Astrocyte of the spinal cord (primary cell): Measurements from ENCODE around the gene ABLIM2.

Experiments
- DNase-seq: peaks from one replicate; pipeline ENCODE4 v3.0.0; 2011; ENCODE audit warnings: low read depth, low spot score
- H3K4me3 ChIP-seq: 2 replicates; pipeline ENCODE4 v1.5.1; 2011; ENCODE audit warnings: low read depth, mild to moderate bottlenecking, low read length, moderate library complexity
- in situ Hi-C: cut with HindIII; loops from 2 replicates; pipeline ENCODE4 v1.10.0; 2017; ENCODE audit warnings: low sequenced_read_pairs
- TF ChIP-seq, protein P1 (sequence below): IDR thresholded peaks from 2 replicates; pipeline ENCODE4 v1.5.1; 2012; ENCODE audit warnings: low read depth, mild to moderate bottlenecking, low read length, inconsistent platforms

ABLIM2 gene

DNA sequence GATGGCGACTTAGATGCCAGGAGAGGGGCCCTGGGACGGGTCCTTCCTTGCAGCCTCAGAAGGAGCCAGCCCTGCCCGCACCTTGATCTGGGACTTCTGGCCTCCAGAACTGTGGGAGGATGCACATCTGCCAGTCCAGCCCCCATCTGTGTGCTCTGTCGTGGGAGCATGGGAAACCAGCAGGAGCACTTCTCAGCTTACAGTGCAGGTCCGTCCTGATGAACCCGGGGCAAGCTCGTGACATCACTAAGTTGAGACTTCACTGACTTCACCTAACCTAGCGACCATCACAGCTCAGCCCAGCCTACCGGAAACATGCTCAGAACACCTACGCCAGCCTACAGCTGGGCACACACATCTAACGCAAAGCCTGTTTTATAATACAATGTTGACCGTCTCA is 38.1 kb downstream of the ABLIM2 start:
- in situ Hi-C loops, result no loop called here
- TF ChIP-seq, protein P1, sequence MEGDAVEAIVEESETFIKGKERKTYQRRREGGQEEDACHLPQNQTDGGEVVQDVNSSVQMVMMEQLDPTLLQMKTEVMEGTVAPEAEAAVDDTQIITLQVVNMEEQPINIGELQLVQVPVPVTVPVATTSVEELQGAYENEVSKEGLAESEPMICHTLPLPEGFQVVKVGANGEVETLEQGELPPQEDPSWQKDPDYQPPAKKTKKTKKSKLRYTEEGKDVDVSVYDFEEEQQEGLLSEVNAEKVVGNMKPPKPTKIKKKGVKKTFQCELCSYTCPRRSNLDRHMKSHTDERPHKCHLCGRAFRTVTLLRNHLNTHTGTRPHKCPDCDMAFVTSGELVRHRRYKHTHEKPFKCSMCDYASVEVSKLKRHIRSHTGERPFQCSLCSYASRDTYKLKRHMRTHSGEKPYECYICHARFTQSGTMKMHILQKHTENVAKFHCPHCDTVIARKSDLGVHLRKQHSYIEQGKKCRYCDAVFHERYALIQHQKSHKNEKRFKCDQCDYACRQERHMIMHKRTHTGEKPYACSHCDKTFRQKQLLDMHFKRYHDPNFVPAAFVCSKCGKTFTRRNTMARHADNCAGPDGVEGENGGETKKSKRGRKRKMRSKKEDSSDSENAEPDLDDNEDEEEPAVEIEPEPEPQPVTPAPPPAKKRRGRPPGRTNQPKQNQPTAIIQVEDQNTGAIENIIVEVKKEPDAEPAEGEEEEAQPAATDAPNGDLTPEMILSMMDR, result no peak
- DNase-seq, result no peak
- no peak overlapping the region for H3K4me3 ChIP-seq

DNA sequence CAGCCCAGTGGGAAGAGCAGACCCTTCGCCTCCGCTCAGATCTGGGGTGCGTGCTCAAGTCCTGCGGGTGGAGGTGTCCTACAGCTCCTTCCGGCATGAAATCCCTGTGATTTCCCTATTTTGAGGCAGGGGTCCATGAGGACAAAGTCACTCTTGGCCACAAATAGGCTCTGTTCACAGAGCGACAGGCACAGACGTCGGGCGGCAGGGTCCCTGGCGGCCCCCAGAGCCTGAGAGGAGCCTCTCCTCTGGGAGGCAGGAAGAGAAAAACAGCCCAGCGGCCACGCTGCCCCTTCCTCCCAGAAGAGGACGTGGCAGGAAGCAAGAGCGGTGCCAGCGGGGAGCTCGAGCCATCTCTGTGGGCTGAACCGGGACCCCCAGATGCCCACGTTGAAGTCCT is 38.7 kb downstream of the ABLIM2 start:
- no peak overlapping the region for H3K4me3 ChIP-seq
- in situ Hi-C loops, result no loop called here
- TF ChIP-seq, protein P1, result no peak
- DNase-seq, result no peak

GRCh38 chr4:8118531-8118930 is 40.1 kb downstream of the ABLIM2 start:
- no peak overlapping the region for H3K4me3 ChIP-seq
- TF ChIP-seq, protein P1, result no peak
- in situ Hi-C loops, result no loop called here
- no peak for DNase-seq

GRCh38 chr4:8118035-8118434 is 40.6 kb downstream of the ABLIM2 start:
- in situ Hi-C loops, result no loop called here
- no peak overlapping the region for H3K4me3 ChIP-seq
- no peak for DNase-seq
- TF ChIP-seq, protein P1, result no peak

DNA sequence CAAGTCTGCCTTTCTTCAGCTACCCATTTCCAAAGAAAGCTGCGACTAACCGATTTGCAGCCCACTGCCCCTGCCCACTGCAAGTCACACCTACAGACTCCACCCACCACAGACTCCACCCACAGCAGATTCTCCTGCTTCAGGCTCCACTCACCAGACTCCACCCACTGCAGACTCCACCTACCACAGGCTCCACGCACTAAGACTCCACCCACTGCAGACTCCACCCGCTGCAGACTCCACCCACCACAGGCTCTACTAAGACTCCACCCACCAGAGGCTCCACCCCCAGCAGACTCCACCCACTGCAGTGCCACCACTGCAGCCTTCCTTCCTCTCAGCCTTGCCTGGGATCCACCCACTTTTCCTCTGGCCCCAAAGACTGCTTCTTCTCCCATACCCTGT is 41.3 kb downstream of the ABLIM2 start:
- TF ChIP-seq, protein P1, result no peak
- H3K4me3 ChIP-seq, result no peak overlapping the region
- in situ Hi-C loops, result no loop called here
- no peak for DNase-seq

DNA sequence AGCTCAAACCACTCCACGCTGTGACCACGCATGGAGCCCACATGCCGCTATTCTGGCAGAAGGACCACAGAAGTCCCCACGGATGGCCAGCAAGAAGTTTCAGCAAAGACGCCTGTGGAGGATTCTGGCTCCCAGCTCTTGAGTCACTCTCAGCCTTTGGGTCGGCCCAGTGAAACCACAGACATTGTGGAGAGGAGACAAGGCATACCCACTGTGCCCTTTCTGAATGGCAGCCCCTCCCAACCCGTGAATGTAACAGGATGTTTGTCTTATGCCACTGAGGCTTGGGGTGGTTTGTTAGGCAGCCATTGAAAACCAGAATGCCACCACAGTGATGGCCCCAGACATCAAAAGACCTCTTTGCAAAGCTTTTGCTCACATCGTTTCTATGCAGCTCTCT is 42.7 kb downstream of the ABLIM2 start:
- DNase-seq, result no peak
- in situ Hi-C loops, result no loop called here
- H3K4me3 ChIP-seq, result no peak overlapping the region

More for the DNA sequence above, 42.7 kb downstream of the ABLIM2 start:
- TF ChIP-seq, protein P1, result no peak
